GM12801 (cell line): ENCODE measurements around the gene MX2.

Experiments
- TF ChIP-seq, protein P1 (sequence below): IDR thresholded peaks from one replicate; pipeline ENCODE4 v1.5.1; 2011; ENCODE audit warnings: control low read depth; ENCODE audit not compliant: insufficient read length; ENCODE audit errors: extremely low read depth

MX2 gene

DNA sequence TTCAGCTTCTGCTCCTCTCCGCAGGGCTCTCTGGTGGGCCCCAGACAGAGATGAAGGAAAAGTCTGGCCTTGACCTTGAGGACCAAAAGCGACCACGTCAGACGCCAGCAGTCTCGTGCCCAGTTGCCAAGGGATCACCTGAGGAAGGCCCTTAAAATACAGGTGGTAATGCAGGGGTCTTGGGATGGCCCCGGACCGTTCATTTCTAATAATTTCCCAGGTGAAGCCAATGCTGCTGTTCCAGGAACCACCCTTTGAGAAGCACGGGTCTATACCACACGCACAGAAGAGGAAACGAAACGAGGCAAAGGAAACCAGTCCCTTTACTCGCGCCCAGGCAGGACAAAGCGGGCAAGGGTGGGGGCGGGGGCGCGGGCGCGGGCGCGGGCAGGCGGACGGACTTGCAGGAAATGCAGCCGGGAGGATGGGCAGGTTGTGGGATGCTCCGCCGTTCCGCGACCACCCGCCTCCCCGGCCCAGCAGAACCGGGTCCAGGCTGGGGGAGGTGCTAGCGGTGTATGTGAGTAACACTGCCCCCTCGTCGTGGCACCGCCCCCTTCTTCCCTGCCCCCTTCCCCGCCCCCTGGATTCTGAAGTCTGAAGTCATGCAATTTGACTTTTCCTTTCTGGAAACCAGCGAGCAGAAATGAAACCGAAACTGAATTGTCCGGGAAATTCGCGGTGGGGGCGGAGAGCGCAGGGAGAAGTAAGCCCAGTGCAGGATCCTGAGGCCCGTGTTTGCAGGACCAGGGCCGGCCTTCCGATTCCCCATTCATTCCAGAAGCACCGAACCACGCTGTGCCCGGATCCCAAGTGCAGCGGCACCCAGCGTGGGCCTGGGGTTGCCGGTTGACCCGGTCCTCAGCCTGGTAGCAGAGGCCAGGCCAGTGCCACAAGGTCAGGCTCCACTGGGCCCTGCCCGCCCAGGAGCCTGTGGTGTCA is 58.4 kb downstream of the MX2 start:
- TF ChIP-seq, protein P1, sequence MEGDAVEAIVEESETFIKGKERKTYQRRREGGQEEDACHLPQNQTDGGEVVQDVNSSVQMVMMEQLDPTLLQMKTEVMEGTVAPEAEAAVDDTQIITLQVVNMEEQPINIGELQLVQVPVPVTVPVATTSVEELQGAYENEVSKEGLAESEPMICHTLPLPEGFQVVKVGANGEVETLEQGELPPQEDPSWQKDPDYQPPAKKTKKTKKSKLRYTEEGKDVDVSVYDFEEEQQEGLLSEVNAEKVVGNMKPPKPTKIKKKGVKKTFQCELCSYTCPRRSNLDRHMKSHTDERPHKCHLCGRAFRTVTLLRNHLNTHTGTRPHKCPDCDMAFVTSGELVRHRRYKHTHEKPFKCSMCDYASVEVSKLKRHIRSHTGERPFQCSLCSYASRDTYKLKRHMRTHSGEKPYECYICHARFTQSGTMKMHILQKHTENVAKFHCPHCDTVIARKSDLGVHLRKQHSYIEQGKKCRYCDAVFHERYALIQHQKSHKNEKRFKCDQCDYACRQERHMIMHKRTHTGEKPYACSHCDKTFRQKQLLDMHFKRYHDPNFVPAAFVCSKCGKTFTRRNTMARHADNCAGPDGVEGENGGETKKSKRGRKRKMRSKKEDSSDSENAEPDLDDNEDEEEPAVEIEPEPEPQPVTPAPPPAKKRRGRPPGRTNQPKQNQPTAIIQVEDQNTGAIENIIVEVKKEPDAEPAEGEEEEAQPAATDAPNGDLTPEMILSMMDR, result no peak

DNA sequence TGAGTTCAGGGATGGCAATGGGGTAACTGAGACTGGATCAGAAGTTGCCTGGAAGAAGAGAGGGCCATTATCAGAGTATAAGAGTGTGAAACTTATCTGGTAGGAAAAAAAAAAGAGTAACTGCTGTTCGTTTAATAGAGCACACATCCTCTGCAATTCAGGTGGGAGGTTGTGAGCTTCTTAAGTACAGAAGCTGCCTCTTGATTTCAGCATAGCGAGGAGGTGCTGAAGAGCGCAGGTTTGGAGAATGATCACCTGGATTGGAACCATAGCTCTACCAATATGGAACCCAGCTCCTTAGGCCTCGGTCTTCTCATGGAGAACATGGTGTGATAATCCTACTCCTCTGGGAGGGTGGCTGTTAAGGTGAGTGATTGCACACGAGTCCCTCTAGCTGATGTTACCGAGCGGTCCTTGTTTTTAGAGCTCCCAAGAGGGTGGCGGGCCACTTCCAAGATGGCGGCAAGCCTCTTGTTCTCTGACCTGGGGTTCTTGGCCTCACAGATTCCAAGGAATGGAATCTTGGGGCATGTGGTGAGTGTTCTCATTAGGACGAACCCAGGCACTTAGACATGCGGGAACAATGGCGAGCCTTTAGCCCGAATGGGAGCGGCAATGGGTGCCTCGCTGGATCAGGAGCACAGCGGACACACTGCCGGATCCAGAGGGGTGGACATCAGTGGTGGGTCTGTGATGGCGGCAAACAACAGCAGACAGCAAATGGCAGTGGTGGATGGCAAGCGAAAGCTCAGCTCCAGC is 60.9 kb downstream of the MX2 start:
- TF ChIP-seq, protein P1, result no peak

DNA sequence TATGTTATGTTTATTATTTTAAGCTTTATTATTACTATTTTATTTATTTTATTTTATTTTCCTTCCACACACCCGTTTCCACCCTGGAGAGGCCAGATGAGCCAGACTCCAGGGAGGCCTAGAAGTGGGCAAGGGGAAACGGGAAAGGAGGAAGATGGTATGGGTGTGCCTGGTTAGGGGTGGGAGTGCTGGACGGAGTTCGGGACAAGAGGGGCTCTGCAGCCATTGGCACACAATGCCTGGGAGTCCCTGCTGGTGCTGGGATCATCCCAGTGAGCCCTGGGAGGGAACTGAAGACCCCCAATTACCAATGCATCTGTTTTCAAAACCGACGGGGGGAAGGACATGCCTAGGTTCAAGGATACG is 63.7 kb downstream of the MX2 start:
- TF ChIP-seq, protein P1, result no peak

DNA sequence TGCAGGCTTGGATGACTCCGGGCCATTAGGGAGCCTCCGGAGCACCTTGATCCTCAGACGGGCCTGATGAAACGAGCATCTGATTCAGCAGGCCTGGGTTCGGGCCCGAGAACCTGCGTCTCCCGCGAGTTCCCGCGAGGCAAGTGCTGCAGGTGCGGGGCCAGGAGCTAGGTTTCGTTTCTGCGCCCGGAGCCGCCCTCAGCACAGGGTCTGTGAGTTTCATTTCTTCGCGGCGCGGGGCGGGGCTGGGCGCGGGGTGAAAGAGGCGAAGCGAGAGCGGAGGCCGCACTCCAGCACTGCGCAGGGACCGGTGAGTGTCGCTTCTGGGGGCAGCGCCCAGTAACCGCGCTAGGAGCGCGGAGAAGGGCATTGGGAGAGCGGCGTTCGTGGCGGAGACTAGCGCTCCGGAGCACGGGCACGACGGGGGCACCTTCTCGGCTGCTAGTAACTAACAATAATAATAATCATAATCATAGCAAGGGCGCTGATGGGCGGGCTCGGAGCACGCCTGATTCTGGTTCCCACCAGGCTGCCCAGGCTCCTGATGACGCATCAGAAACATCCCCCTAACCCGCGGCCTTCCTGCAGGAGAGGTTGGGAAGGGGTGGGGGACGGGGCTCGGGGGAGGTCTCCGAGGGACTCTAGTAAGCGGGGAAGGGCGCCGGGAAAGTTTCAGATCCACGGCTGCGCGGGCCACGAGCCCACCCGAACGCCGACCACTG is 64.3 kb downstream of the MX2 start, which contains the start of gene MX1:
MX1 (plus strand) TSS at position 286 of the 722 bp plus-strand sequence. CDS start 5,832 bp downstream, outside the sequence.
- TF ChIP-seq, protein P1, result no peak

DNA sequence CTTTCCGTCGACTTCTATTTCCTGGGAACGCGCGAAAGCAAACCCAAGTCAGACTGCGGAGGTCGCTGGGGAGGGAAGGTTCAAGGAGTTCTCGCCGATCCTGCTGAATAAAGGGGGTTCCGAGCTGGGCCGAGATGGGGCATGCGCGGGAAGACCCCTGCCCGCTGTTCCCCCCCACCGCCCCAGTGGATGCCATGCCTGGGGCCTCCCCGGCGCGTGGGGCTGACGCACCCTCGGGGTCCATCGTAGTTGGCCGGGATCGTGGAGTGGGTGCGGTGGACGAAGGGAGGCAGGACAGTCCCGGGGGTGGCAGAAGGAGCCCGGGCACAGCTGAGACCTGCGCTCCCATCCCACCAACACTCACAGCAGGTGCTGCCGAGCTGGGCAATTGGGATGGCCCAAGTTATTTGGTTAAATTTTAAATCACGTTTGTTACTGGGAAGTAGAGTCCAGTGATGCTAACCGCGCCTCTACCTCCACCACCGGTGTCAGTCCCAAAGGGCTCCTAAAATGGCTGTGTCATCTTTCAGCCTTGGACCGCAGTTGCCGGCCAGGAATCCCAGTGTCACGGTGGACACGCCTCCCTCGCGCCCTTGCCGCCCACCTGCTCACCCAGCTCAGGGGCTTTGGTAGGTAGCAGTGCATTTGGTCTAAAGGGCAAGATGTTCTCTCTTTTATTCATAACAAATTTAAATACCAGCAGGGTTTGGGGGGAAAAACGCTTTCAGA is 65.0 kb downstream of the MX2 start:
- TF ChIP-seq, protein P1, result no peak

DNA sequence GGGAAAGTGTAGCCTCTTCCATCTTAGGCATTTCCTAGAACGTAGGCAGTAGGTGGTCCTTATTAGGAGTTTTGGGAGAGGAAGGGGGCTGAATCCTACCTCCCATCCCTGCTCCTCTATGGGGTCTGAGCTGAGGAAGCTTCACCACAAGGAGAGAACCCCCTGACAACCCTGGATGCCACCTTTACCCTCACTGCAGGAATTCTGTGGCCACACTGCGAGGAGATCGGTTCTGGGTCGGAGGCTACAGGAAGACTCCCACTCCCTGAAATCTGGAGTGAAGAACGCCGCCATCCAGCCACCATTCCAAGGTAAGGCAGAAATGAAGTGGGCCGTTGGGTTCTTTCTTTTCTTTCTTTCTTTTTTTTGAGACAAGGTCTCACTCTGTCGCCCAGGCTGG is 65.7 kb downstream of the MX2 start:
- TF ChIP-seq, protein P1, result no peak
